ENCODE results near the gene NBPF3. TPM values are rescaled to one million over a fixed set of nuclear protein-coding genes. Genes with fewer than 3 reads are reported as not detected.

NBPF3 gene
- total RNA-seq, 1 experiment from 2014 or later, result 17.3 TPM

DNA sequence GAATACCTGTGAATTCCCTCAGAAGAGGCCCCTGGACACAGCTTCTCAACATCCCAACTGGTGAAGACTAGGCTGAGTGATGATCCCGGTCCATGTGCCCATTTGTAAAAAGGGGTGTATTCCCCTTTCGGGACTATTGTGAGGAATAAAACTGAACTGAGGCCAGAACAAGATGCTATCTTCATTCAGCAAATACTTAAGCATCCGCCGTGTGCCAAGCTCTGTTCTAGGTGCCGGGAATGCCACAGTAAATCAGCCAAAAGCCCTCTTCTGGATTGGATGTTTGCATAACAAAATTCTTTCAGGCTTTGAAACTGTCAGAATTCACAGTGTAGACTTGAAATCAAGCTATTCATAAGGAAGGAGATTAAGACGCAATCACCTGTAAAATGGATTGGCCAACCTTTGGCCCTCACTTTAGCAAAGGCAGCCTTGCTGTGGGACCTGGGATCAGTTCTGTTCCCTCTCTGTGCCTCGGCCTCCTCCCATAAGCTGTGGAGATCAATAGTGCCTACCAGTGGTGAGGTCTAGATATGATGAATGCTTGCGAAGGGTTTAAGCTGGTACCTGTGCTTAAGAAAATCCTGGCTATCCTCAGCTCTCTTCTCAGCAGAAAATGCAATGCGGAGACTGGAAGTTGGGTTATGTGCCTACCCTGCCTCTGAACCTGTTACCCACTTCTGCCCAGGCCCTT, 71.1 kb downstream of the NBPF3 start:
- intact Hi-C loops (cut with micrococcal nuclease), result loop anchor here (2.0 to 10.0 kb wide), 2 partner anchors 64 to 144 kb away; no protein-coding TSS in a partner anchor
- BruUV-seq (replicated peaks), result no TSS peak
- H3K27ac ChIP-seq (ENCODE audit: low read depth, low read length), result no peak overlapping the region
- H2AFZ ChIP-seq (ENCODE audit: low read depth, low read length, poor library complexity, severe bottlenecking), result peak overlapping the region; percentile 44
- ChIA-PET POLR2A (no interaction called here), CTCF (interaction anchor here (0.8 to 2.4 kb wide), 6 partner anchors 16 to 905 kb away, joined by 3 to 22 read pairs (median 3); no protein-coding TSS in a partner anchor), RAD21 (ENCODE audit: low non-redundant PET in 1 of 2, low total read pairs in 2 of 2, uncharacterized antibody in 2 of 2, unreplicated experiment in 2 of 2) (no interaction called here)
- H3K36me3 ChIP-seq (ENCODE audit: control insufficient read depth in 1 of 2, insufficient read depth in 2 of 2, low read length in 2 of 2), result no peaks in the 10 kb centered on the region
- peak; percentile 63 for ATAC-seq
- H3K9ac ChIP-seq (ENCODE audit: low read length), result no peak overlapping the region
- no peaks in the 10 kb centered on the region for H3K9me2 ChIP-seq (ENCODE audit: insufficient read depth)
- H4K20me1 ChIP-seq (ENCODE audit: insufficient read depth), result no peaks in the 10 kb centered on the region
- TF ChIP-seq, protein P1, sequence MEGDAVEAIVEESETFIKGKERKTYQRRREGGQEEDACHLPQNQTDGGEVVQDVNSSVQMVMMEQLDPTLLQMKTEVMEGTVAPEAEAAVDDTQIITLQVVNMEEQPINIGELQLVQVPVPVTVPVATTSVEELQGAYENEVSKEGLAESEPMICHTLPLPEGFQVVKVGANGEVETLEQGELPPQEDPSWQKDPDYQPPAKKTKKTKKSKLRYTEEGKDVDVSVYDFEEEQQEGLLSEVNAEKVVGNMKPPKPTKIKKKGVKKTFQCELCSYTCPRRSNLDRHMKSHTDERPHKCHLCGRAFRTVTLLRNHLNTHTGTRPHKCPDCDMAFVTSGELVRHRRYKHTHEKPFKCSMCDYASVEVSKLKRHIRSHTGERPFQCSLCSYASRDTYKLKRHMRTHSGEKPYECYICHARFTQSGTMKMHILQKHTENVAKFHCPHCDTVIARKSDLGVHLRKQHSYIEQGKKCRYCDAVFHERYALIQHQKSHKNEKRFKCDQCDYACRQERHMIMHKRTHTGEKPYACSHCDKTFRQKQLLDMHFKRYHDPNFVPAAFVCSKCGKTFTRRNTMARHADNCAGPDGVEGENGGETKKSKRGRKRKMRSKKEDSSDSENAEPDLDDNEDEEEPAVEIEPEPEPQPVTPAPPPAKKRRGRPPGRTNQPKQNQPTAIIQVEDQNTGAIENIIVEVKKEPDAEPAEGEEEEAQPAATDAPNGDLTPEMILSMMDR (IDR thresholded peaks at IDR 0.05 in 2 of 3, conservative IDR thresholded peaks at IDR 0.05 in 1 of 3; ENCODE audit: borderline replicate concordance in 1 of 3, insufficient read depth in 1 of 3, low read depth in 2 of 3, low read length in 2 of 3), result peak; percentile 27 to 43 (median 42); a peak in 5 of 6 replicates
- peak; percentile 47 for TF ChIP-seq RAD21 (IDR thresholded peaks at IDR 0.05; ENCODE audit: low read depth)
- no peak for TF ChIP-seq ZBTB33 (IDR thresholded peaks at IDR 0.05; ENCODE audit: extremely low read depth, insufficient replicate concordance, low read length)
- no peak overlapping the region for H3K4me3 ChIP-seq (replicated peaks in 1 of 2; ENCODE audit: low read depth in 1 of 2, low read length in 2 of 2)
- no peaks in the 10 kb centered on the region for H3K9me3 ChIP-seq (ENCODE audit: control insufficient read depth in 1 of 2, insufficient read depth in 1 of 2, low read depth in 1 of 2, low read length in 2 of 2)
- H3K4me1 ChIP-seq (ENCODE audit: control insufficient read depth in 1 of 2, insufficient read depth in 2 of 2, low read length in 2 of 2), result peaks cover 2 to 5% of the 10 kb centered on the region in 2 experiments; a peak in 3 of 4 replicates
- H3K4me2 ChIP-seq (ENCODE audit: low read length), result no peak overlapping the region
- DNase-seq (ENCODE audit: low read depth, low spot score), result no peak
- no peaks in the 10 kb centered on the region for H3K79me2 ChIP-seq (ENCODE audit: insufficient read depth, low read length)
- no peaks in the 10 kb centered on the region for H3K27me3 ChIP-seq (ENCODE audit: insufficient read depth, low read length)
